IMR-90 (cell line): ENCODE measurements around the gene RPN1. TPM values are rescaled to one million over a fixed set of nuclear protein-coding genes. Genes with fewer than 3 reads are reported as not detected.

Experiments
- ATAC-seq: fragments of 200-7000 bp; cut with Tn5 transposase; 2 replicates; pipeline ENCODE4 v1.9.1; 2020; ENCODE audit warnings: low read depth, mild to moderate bottlenecking, moderate library complexity
- BruUV-seq: library from RNA; stranded (reverse); fragments of 400-500 nt; replicated peaks from 2 replicates; lab custom pipeline; 2021; lab: Mats Ljungman, UMichigan
- CTCF ChIA-PET: fragments of 300-600 bp; formaldehyde crosslinking; extraction: SDS; loops from one replicate; lab custom pipeline; 2021; ENCODE audit warnings: antibody characterized with exemption; lab: Yijun Ruan, JAX
- POLR2A ChIA-PET: fragments of 300-600 bp; sonication (Branson Sonifier 250); formaldehyde crosslinking; loops from one replicate; lab custom pipeline; 2022; ENCODE audit warnings: antibody characterized with exemption; ENCODE audit not compliant: unreplicated experiment; lab: Charles Lee
- DNase-seq: peaks from one replicate; pipeline ENCODE4 v3.0.0; 2013
- H2AFZ ChIP-seq: replicated peaks from 2 replicates; pipeline ENCODE3; 2013; ENCODE audit warnings: low read length, mild to moderate bottlenecking; ENCODE audit not compliant: poor library complexity
- H2AK5ac ChIP-seq: 2 replicates; pipeline ENCODE4 v1.6.1; 2013; ENCODE audit warnings: low read depth, low read length, inconsistent platforms
- H2AK9ac ChIP-seq: replicated peaks from 2 replicates; pipeline ENCODE3; 2013; ENCODE audit warnings: mild to moderate bottlenecking, low read depth, low read length, moderate library complexity; ENCODE audit not compliant: poor library complexity
- H2BK120ac ChIP-seq: 2 replicates; pipeline ENCODE4 v1.6.1; 2013; ENCODE audit warnings: low read depth, low read length, inconsistent platforms
- H2BK15ac ChIP-seq: 3 replicates; pipeline ENCODE4 v1.6.1; 2013; ENCODE audit warnings: low read depth, low read length, inconsistent platforms
- H2BK20ac ChIP-seq: 2 replicates; pipeline ENCODE4 v1.6.1; 2013; ENCODE audit warnings: low read depth, mild to moderate bottlenecking, inconsistent platforms, low read length, moderate library complexity
- H2BK5ac ChIP-seq: 2 replicates; pipeline ENCODE4 v1.6.1; 2013; ENCODE audit warnings: mild to moderate bottlenecking, low read depth, low read length, inconsistent platforms; ENCODE audit not compliant: poor library complexity, severe bottlenecking
- H3K14ac ChIP-seq: replicated peaks from 2 replicates; pipeline ENCODE4 v1.6.1; 2013; ENCODE audit warnings: low read depth, low read length, inconsistent platforms
- H3K18ac ChIP-seq: 2 replicates; pipeline ENCODE4 v1.6.1; 2013; ENCODE audit warnings: low read depth, low read length, control low read depth
- H3K23ac ChIP-seq: 2 replicates; pipeline ENCODE4 v1.6.1; 2013; ENCODE audit warnings: low read depth, low read length, inconsistent platforms
- H3K27ac ChIP-seq: 2 replicates; pipeline ENCODE4 v1.5.1; 2013; ENCODE audit warnings: mild to moderate bottlenecking, control low read depth, low read length; ENCODE audit not compliant: insufficient read depth
- H3K27me3 ChIP-seq: 2 replicates; pipeline ENCODE4 v1.6.1; 2013; ENCODE audit warnings: low read length; ENCODE audit not compliant: control insufficient read depth, insufficient read depth
- H3K36me3 ChIP-seq: 2 replicates; pipeline ENCODE4 v1.6.1; 2013; ENCODE audit warnings: low read length, mixed read lengths; ENCODE audit not compliant: control insufficient read depth, insufficient read depth
- H3K4ac ChIP-seq: 2 replicates; pipeline ENCODE4 v1.6.1; 2013; ENCODE audit warnings: low read depth, low read length, inconsistent platforms
- H3K4me1 ChIP-seq: 2 replicates; pipeline ENCODE4 v1.6.1; 2013; ENCODE audit warnings: low read length, mixed read lengths; ENCODE audit not compliant: control insufficient read depth, insufficient read depth
- H3K4me2 ChIP-seq: 2 replicates; pipeline ENCODE4 v1.6.1; 2013; ENCODE audit warnings: low read depth, mild to moderate bottlenecking, control low read depth, low read length, moderate library complexity
- H3K4me3 ChIP-seq: 2 replicates; pipeline ENCODE4 v1.5.1; 2013; ENCODE audit warnings: low read depth, mild to moderate bottlenecking, control low read depth, low read length, moderate library complexity; ENCODE audit not compliant: insufficient read depth
- H3K56ac ChIP-seq: 2 replicates; pipeline ENCODE4 v1.6.1; 2013; ENCODE audit warnings: low read length, inconsistent platforms; ENCODE audit not compliant: insufficient read depth; ENCODE audit errors: extremely low read depth
- H3K79me1 ChIP-seq, 2 experiments: 2 replicates each; pipeline ENCODE4 v1.6.1; 2013; ENCODE audit warnings: low read length in 2 of 2, inconsistent platforms in 1 of 2, low read depth in 1 of 2
- H3K9ac ChIP-seq: 2 replicates; pipeline ENCODE4 v1.6.1; 2013; ENCODE audit warnings: low read depth, low read length, control low read depth
- H3K9me1 ChIP-seq: 2 replicates; pipeline ENCODE4 v1.6.1; 2013; ENCODE audit warnings: low read length, inconsistent platforms; ENCODE audit not compliant: insufficient read depth
- H3K9me3 ChIP-seq: 2 replicates; pipeline ENCODE4 v1.6.1; 2013; ENCODE audit warnings: low read length; ENCODE audit not compliant: control insufficient read depth, insufficient read depth
- H4K20me1 ChIP-seq: 2 replicates; pipeline ENCODE4 v1.6.1; 2013; ENCODE audit warnings: low read length, inconsistent platforms; ENCODE audit not compliant: insufficient read depth
- H4K5ac ChIP-seq: 2 replicates; pipeline ENCODE4 v1.6.1; 2013; ENCODE audit warnings: mild to moderate bottlenecking, low read depth, low read length, control low read depth
- H4K8ac ChIP-seq, 2 experiments: 2 replicates each; pipeline ENCODE4 v1.6.1; 2013; ENCODE audit warnings: low read depth in 2 of 2, low read length in 2 of 2, control low read depth in 1 of 2, inconsistent platforms in 1 of 2
- H4K91ac ChIP-seq: 2 replicates; pipeline ENCODE4 v1.6.1; 2013; ENCODE audit warnings: low read depth, low read length, inconsistent platforms; ENCODE audit not compliant: insufficient read depth
- BHLHE40 ChIP-seq: fragments of 150-350 bp; IDR thresholded peaks from 2 replicates; pipeline ENCODE4 v1.6.1; 2016; ENCODE audit warnings: mild to moderate bottlenecking, low read depth, low read length
- CEBPB ChIP-seq: IDR thresholded peaks from 2 replicates; pipeline ENCODE4 v1.6.1; 2012; ENCODE audit warnings: low read depth, low read length, improper control_type of control experiment
- CHD1 ChIP-seq: IDR thresholded peaks from 2 replicates; pipeline ENCODE4 v1.6.1; 2012; ENCODE audit warnings: low read depth, low read length, improper control_type of control experiment
- CTCF ChIP-seq: conservative IDR thresholded peaks from 2 replicates; pipeline ENCODE4 v1.5.1; 2012; ENCODE audit warnings: mild to moderate bottlenecking, low read depth, low read length, improper control_type of control experiment
- ELK1 ChIP-seq: fragments of 150-350 bp; IDR thresholded peaks from 2 replicates; pipeline ENCODE4 v1.6.1; 2016; ENCODE audit warnings: low read depth, mild to moderate bottlenecking, low read length, moderate library complexity, borderline replicate concordance
- FOS ChIP-seq: fragments of 150-350 bp; IDR thresholded peaks from 2 replicates; pipeline ENCODE4 v1.6.1; 2016; ENCODE audit warnings: low read depth, low read length
- MAFK ChIP-seq: IDR thresholded peaks from 2 replicates; pipeline ENCODE4 v1.6.1; 2012; ENCODE audit warnings: low read depth, low read length, improper control_type of control experiment
- MAZ ChIP-seq: IDR thresholded peaks from 2 replicates; pipeline ENCODE4 v1.6.1; 2012; ENCODE audit warnings: low read depth, mild to moderate bottlenecking, low read length, improper control_type of control experiment, moderate library complexity, borderline replicate concordance
- MXI1 ChIP-seq: IDR thresholded peaks from 2 replicates; pipeline ENCODE4 v1.6.1; 2012; ENCODE audit warnings: low read depth, mild to moderate bottlenecking, low read length, moderate library complexity, borderline replicate concordance
- NFE2L2 ChIP-seq: fragments of 150-350 bp; IDR thresholded peaks from 2 replicates; pipeline ENCODE4 v1.6.1; 2016; ENCODE audit warnings: low read depth, mild to moderate bottlenecking, low read length
- POLR2A ChIP-seq: IDR thresholded peaks from 2 replicates; pipeline ENCODE4 v1.6.1; 2012; ENCODE audit warnings: mild to moderate bottlenecking, low read depth, low read length
- RAD21 ChIP-seq: IDR thresholded peaks from 2 replicates; pipeline ENCODE4 v1.6.1; 2012; ENCODE audit warnings: low read length, improper control_type of control experiment
- RCOR1 ChIP-seq: IDR thresholded peaks from 2 replicates; pipeline ENCODE4 v1.6.1; 2012; ENCODE audit warnings: mild to moderate bottlenecking, low read length, improper control_type of control experiment; ENCODE audit not compliant: insufficient replicate concordance
- RFX5 ChIP-seq: IDR thresholded peaks from 2 replicates; pipeline ENCODE4 v1.8.0; 2012; ENCODE audit warnings: low read depth, mild to moderate bottlenecking, low read length, moderate library complexity
- SMC3 ChIP-seq: fragments of 150-350 bp; IDR thresholded peaks from 2 replicates; pipeline ENCODE4 v1.6.1; 2016; ENCODE audit warnings: low read depth, mild to moderate bottlenecking, antibody characterized with exemption, low read length, moderate library complexity
- USF2 ChIP-seq: fragments of 150-350 bp; IDR thresholded peaks from 2 replicates; pipeline ENCODE4 v1.6.1; 2017; ENCODE audit warnings: mild to moderate bottlenecking, antibody characterized with exemption, low read length, low read depth
- WGBS, 2 experiments: methylation state at CpG; one replicate each; pipeline versions ENCODE4 v1.1.5 to v1.1.7; 2013; ENCODE audit warnings: missing lambda C conversion rate in 2 of 2; ENCODE audit not compliant: insufficient read length in 1 of 2; ENCODE audit errors: extremely low coverage in 2 of 2; 5-methylcytosine and 5-hydroxymethylcytosine counted together
- dilution Hi-C: fragments of 300-500 bp; cut with HindIII; formaldehyde crosslinking; loops from one replicate; pipeline ENCODE4 v1.14.3; 2018; ENCODE audit warnings: low sequenced_read_pairs; ENCODE audit not compliant: unreplicated experiment
- in situ Hi-C: fragments of 300-500 bp; cut with MboI; formaldehyde crosslinking; loops from 3 replicates; pipeline ENCODE4 v1.14.3; 2019; ENCODE audit warnings: low sequenced_read_pairs, inconsistent platforms, mixed read lengths
- intact Hi-C: fragments of 100-400 bp; cut with micrococcal nuclease; formaldehyde crosslinking; loops from 2 replicates; pipeline ENCODE4 v1.10.0; 2022
- polyA plus RNA-seq, 3 experiments: library from polyadenylated mRNA; depleted of rRNA; stranded (reverse); fragments of >200 nt; gene quantifications; 2 replicates each; pipeline ENCODE4 v1.2.3, GENCODE V29; 2012; ENCODE audit warnings: low replicate concordance in 1 of 3
- total RNA-seq: library from RNA; depleted of rRNA; stranded (reverse); fragments of >200 nt; gene quantifications from 2 replicates; pipeline ENCODE4 v1.2.3, GENCODE V29; 2012

Gene RPN1
- total and polyA plus RNA-seq, 2 of the 4 experiments (the other 2 are of a cell fraction), result 252 to 736 TPM

GRCh38 chr3:128610451-128611070 lies 40.1 kb downstream of the RPN1 start:
- peaks cover 10% of the 10 kb centered on the region; the same call in 1 of the 2 replicates for H4K20me1 ChIP-seq
- no peak overlapping the region for H2BK5ac ChIP-seq
- no peak overlapping the region for H4K5ac ChIP-seq
- no peak overlapping the region for H3K18ac ChIP-seq
- H3K4ac ChIP-seq, result no peak overlapping the region
- H2AFZ ChIP-seq, result no peak overlapping the region
- H3K79me1 ChIP-seq, result peaks cover 0 to 7% of the 10 kb centered on the region in 2 experiments; a peak in 2 of 4 replicates
- no peaks in the 10 kb centered on the region; the same call in 1 of the 2 replicates for H3K36me3 ChIP-seq
- dilution Hi-C loops, result no loop called here
- TF ChIP-seq USF2 (no peak), ELK1 (no peak), RAD21 (no peak), MXI1 (no peak), SMC3 (no peak), RFX5 (no peak), MAZ (no peak), NFE2L2 (no peak), FOS (no peak), BHLHE40 (no peak), CTCF (no peak), CEBPB (no peak), CHD1 (no peak), MAFK (no peak), RCOR1 (no peak), POLR2A (no peak)
- intact Hi-C loops, result no loop called here
- no peak overlapping the region for H4K91ac ChIP-seq
- H2AK9ac ChIP-seq, result no peak overlapping the region
- H2BK15ac ChIP-seq, result no peak overlapping the region
- ATAC-seq, result no peak
- no CpG with 5 or more reads among the region's 15 CpGs for WGBS, 2 experiments
- H3K4me1 ChIP-seq, result no peaks in the 10 kb centered on the region
- no peak overlapping the region for H3K4me2 ChIP-seq
- no peak overlapping the region for H2BK120ac ChIP-seq
- H3K14ac ChIP-seq, result no peak overlapping the region
- in situ Hi-C loops, result no loop called here
- H4K8ac ChIP-seq, result no peak overlapping the region
- no peaks in the 10 kb centered on the region for H3K27me3 ChIP-seq
- H3K4me3 ChIP-seq, result no peak overlapping the region
- DNase-seq, result no peak
- no TSS peak for BruUV-seq
- H3K23ac ChIP-seq, result no peak overlapping the region
- H3K56ac ChIP-seq, result no peak overlapping the region
- POLR2A ChIA-PET, result no interaction called here
- H3K27ac ChIP-seq, result no peak overlapping the region
- peaks cover 3% of the 10 kb centered on the region; the same call in 1 of the 2 replicates for H3K9me1 ChIP-seq
- H3K9ac ChIP-seq, result no peak overlapping the region
- no peak overlapping the region for H2BK20ac ChIP-seq
- no peaks in the 10 kb centered on the region for H3K9me3 ChIP-seq
- CTCF ChIA-PET, result no interaction called here
- no peak overlapping the region for H2AK5ac ChIP-seq
